Fibroblast of lung (primary cell): Measurements from ENCODE around the gene SHROOM4. TPM values are rescaled to one million over a fixed set of nuclear protein-coding genes. Genes with fewer than 3 reads are reported as not detected.

Experiments used
- DNase-seq, 2 donors: peaks; one replicate each; pipeline versions ENCODE4 v3.0.0 to v3.0.0-alpha.2; 2010; ENCODE audit warnings: low read depth in 2 of 2
- H2AFZ ChIP-seq: 2 replicates; pipeline ENCODE4 v1.5.1; 2012; ENCODE audit warnings: low read length, control low read depth, inconsistent platforms
- H3K27ac ChIP-seq: 2 replicates; pipeline ENCODE4 v1.5.1; 2011; ENCODE audit warnings: low read length, control low read depth; ENCODE audit not compliant: insufficient read depth
- H3K27me3 ChIP-seq: 2 replicates; pipeline ENCODE4 v1.5.1; 2011; ENCODE audit warnings: mild to moderate bottlenecking, low read length; ENCODE audit not compliant: control insufficient read depth, insufficient read depth
- H3K36me3 ChIP-seq: 2 replicates; pipeline ENCODE4 v1.5.1; 2011; ENCODE audit warnings: low read length; ENCODE audit not compliant: control insufficient read depth, insufficient read depth
- H3K4me1 ChIP-seq: 2 replicates; pipeline ENCODE4 v1.5.1; 2011; ENCODE audit warnings: low read length; ENCODE audit not compliant: control insufficient read depth, insufficient read depth; ENCODE audit errors: extremely low read depth
- H3K4me2 ChIP-seq: 2 replicates; pipeline ENCODE4 v1.5.1; 2011; ENCODE audit warnings: low read length, control low read depth; ENCODE audit not compliant: insufficient read depth; ENCODE audit errors: extremely low read depth
- H3K4me3 ChIP-seq, 4 experiments: fragments of 200-600 bp in 1 of 4; sonication (generic) in 1 of 4; replicated peaks in 1 of 4; 2 replicates each; pipeline ENCODE4 v1.5.1; 2011 to 2016; ENCODE audit warnings: low read length in 4 of 4, low read depth in 3 of 4, mild to moderate bottlenecking in 3 of 4, control low read depth in 2 of 4, inconsistent platforms in 1 of 4, mixed read lengths in 1 of 4; ENCODE audit not compliant: insufficient read depth in 1 of 4; ENCODE audit errors: control extremely low read depth in 1 of 4
- H3K79me2 ChIP-seq: 2 replicates; pipeline ENCODE4 v1.5.1; 2012; ENCODE audit warnings: mild to moderate bottlenecking, low read length, inconsistent platforms; ENCODE audit not compliant: control insufficient read depth, insufficient read depth
- H3K9ac ChIP-seq: 2 replicates; pipeline ENCODE4 v1.5.1; 2011; ENCODE audit warnings: mild to moderate bottlenecking, low read length, control low read depth; ENCODE audit not compliant: insufficient read depth
- H3K9me3 ChIP-seq: 2 replicates; pipeline ENCODE4 v1.5.1; 2012; ENCODE audit warnings: low read depth, low read length; ENCODE audit not compliant: control insufficient read depth, insufficient read depth
- H4K20me1 ChIP-seq: 2 replicates; pipeline ENCODE4 v1.5.1; 2011; ENCODE audit warnings: low read length; ENCODE audit not compliant: control insufficient read depth, insufficient read depth; ENCODE audit errors: extremely low read depth
- EZH2 ChIP-seq: IDR thresholded peaks from 2 replicates; pipeline ENCODE4 v1.5.1; 2012; ENCODE audit warnings: low read length, control low read depth, mild to moderate bottlenecking; ENCODE audit errors: missing control alignments
- polyA plus RNA-seq, 2 donors: library from polyadenylated mRNA; depleted of rRNA in 1 of 2; stranded (reverse) in 1 of 2; unstranded in 1 of 2; fragments of >200 nt; gene quantifications; 2 replicates each; pipeline ENCODE4 v1.2.1, GENCODE V29; 2011 to 2012; ENCODE audit warnings: missing spikeins in 1 of 2
- total RNA-seq: library from RNA; depleted of rRNA; stranded (reverse); fragments of >200 nt; gene quantifications from 2 replicates; pipeline ENCODE4 v1.2.1, GENCODE V29; 2014
- TF ChIP-seq, protein P1 (sequence below), 2 donors: IDR thresholded peaks in 1 of 2; conservative IDR thresholded peaks in 1 of 2; 1 replicate in 1 of 2; 2 replicates in 1 of 2; pipeline ENCODE4 v1.5.1; 2011 to 2012; ENCODE audit warnings: low read length in 2 of 2, control low read depth in 1 of 2, inconsistent platforms in 1 of 2, low read depth in 1 of 2, mild to moderate bottlenecking in 1 of 2

Gene SHROOM4
- total and polyA plus RNA-seq, 2 donors (not counting 1 experiment from before 2014, with no cell fraction given): 0.45 to 0.50 TPM

DNA sequence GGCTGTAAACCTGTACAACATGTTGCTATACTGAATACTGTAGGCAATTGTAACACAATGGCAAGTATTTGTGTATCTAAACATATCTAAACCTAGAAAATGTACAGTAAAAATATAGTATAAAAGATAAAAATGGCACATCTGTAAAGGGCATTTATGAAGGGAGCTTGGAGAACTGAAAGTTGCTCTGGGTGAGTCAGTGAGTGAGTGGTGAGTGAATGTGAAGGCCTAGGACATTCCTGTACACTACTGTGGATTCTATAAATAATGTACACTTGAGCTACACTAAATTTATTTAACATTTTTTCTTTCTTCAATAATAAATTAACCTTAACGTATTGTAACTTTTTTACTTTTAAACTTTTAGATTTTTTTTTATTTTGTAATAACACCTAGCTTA lies 5.0 kb upstream of the SHROOM4 start:
- Histone ChIP-seq H3K79me2 (no peaks in the 10 kb centered on the region), H3K4me2 (no peak overlapping the region), H4K20me1 (no peaks in the 10 kb centered on the region), H3K4me1 (no peaks in the 10 kb centered on the region), H3K9ac (no peak overlapping the region), H3K4me3 (no peak overlapping the region), H3K27ac (no peak overlapping the region), H3K9me3 (no peaks in the 10 kb centered on the region), H2AFZ (no peak overlapping the region), H3K36me3 (no peaks in the 10 kb centered on the region), H3K27me3 (no peaks in the 10 kb centered on the region)
- TF ChIP-seq EZH2: no peak
- TF ChIP-seq, protein P1, sequence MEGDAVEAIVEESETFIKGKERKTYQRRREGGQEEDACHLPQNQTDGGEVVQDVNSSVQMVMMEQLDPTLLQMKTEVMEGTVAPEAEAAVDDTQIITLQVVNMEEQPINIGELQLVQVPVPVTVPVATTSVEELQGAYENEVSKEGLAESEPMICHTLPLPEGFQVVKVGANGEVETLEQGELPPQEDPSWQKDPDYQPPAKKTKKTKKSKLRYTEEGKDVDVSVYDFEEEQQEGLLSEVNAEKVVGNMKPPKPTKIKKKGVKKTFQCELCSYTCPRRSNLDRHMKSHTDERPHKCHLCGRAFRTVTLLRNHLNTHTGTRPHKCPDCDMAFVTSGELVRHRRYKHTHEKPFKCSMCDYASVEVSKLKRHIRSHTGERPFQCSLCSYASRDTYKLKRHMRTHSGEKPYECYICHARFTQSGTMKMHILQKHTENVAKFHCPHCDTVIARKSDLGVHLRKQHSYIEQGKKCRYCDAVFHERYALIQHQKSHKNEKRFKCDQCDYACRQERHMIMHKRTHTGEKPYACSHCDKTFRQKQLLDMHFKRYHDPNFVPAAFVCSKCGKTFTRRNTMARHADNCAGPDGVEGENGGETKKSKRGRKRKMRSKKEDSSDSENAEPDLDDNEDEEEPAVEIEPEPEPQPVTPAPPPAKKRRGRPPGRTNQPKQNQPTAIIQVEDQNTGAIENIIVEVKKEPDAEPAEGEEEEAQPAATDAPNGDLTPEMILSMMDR (conservative IDR thresholded peaks at IDR 0.05 in 1 of 2, IDR thresholded peaks at IDR 0.05 in 1 of 2; ENCODE audit: low read depth in 1 of 2, low read length in 2 of 2): no peak
- DNase-seq: peak in 1 of 2 donors; percentile 12

DNA sequence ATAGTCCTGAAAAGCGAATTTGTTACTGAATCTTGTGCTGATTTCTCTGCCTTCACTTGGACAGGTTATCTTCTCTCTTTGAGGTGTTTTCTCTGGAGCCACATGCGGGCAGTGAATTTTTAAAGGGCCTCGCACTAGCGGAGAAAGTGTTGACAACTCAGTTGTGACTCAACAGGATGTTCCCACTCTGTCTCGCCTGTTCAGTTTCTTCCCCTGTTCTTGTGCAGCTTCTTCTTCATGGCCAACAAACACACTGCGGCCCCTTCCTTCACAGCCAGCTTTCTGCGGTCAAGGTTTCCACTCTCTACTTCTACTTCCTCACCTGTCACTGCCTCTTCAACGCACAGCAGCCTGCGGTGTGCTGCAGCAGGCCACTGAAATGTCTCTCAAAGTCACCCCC lies 1.1 kb upstream of the SHROOM4 start:
- Histone ChIP-seq H3K27ac (no peak overlapping the region), H3K4me1 (no peaks in the 10 kb centered on the region), H2AFZ (no peak overlapping the region), H3K9me3 (no peaks in the 10 kb centered on the region), H3K36me3 (no peaks in the 10 kb centered on the region), H3K4me2 (no peak overlapping the region), H3K9ac (no peak overlapping the region), H3K27me3 (no peaks in the 10 kb centered on the region), H4K20me1 (no peaks in the 10 kb centered on the region), H3K79me2 (no peaks in the 10 kb centered on the region), H3K4me3 (no peak overlapping the region)
- TF ChIP-seq, protein P1 (conservative IDR thresholded peaks at IDR 0.05 in 1 of 2, IDR thresholded peaks at IDR 0.05 in 1 of 2; ENCODE audit: low read depth in 1 of 2, low read length in 2 of 2): no peak
- no peak for TF ChIP-seq EZH2
- DNase-seq: peak in 1 of 2 donors; percentile 55

DNA sequence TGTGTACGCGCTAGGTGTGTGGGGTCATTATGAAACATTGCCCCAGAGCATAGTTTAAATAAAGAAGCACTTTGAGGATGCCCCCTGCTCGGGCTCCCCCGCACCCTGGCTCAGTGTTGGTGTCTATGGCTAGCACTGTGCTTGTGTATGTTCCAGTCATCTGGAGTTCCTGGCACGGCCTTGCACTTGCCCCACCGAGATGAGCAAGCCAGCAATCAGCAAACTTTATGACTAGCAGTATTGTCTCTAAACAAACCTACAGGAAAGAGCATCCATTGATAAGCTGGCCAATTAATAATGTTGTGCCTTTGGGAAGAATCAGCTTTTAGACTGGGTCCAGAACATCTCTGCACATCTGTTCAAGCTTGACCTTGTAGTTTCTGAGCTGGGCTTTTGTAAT lies 707 bp upstream of the SHROOM4 start:
- no peaks in the 10 kb centered on the region for H4K20me1 ChIP-seq
- H3K9ac ChIP-seq: no peak overlapping the region
- no peaks in the 10 kb centered on the region for H3K36me3 ChIP-seq
- peak overlapping the region; percentile 48 for H3K4me2 ChIP-seq
- no peak overlapping the region for H2AFZ ChIP-seq
- H3K27ac ChIP-seq: peak overlapping the region; percentile 51
- H3K4me1 ChIP-seq: no peaks in the 10 kb centered on the region
- peak overlapping the region in 2 of 4 experiments; percentile 47 to 54 for H3K4me3 ChIP-seq
- DNase-seq: peak in 1 of 2 donors; percentile 29
- TF ChIP-seq EZH2: no peak
- TF ChIP-seq, protein P1 (conservative IDR thresholded peaks at IDR 0.05 in 1 of 2, IDR thresholded peaks at IDR 0.05 in 1 of 2; ENCODE audit: low read depth in 1 of 2, low read length in 2 of 2): no peak
- no peaks in the 10 kb centered on the region for H3K27me3 ChIP-seq
- H3K9me3 ChIP-seq: no peaks in the 10 kb centered on the region
- no peaks in the 10 kb centered on the region for H3K79me2 ChIP-seq
